Esophagus mucosa (tissue), 1 donor: ENCODE data around the gene NFS1. TPM values are rescaled to one million over a fixed set of nuclear protein-coding genes. Genes with fewer than 3 reads are reported as not detected.

Source experiments
- ATAC-seq: fragments of 200-7000 bp; cut with Tn5 transposase; one replicate; pipeline ENCODE4 v1.9.1; 2020
- total RNA-seq: library from RNA; stranded (reverse); gene quantifications from one replicate; pipeline ENCODE4 v1.2.4, GENCODE V29; 2023
- donor health status: DM: yes; HTN: yes; CAD: no.

The NFS1 gene
- total RNA-seq, 1 donor from 2014 or later, result 25.1 TPM

- peak; percentile 12 for ATAC-seq
These were observed 63.1 kb downstream of the NFS1 start for GRCh38 chr20:35636095-35636494.

- ATAC-seq, result no peak
These were observed 63.5 kb downstream of the NFS1 start for GRCh38 chr20:35635652-35636051.

GRCh38 chr20:35632539-35633115 is 66.5 kb downstream of the NFS1 start:
- ATAC-seq, result peak; percentile 15

- peak; percentile 12 for ATAC-seq
These were observed 68.5 kb downstream of the NFS1 start for GRCh38 chr20:35630636-35631035.

GRCh38 chr20:35629427-35630145 is 69.6 kb downstream of the NFS1 start:
- no peak for ATAC-seq

GRCh38 chr20:35627121-35627520 is 72.0 kb downstream of the NFS1 start:
- no peak for ATAC-seq

GRCh38 chr20:35626386-35627001 is 72.7 kb downstream of the NFS1 start:
- no peak for ATAC-seq

GRCh38 chr20:35625584-35626385 is 73.4 kb downstream of the NFS1 start:
- no peak for ATAC-seq

- ATAC-seq, result no peak
These were observed 77.6 kb downstream of the NFS1 start for GRCh38 chr20:35621560-35621946.

GRCh38 chr20:35620818-35621559 is 78.2 kb downstream of the NFS1 start:
- ATAC-seq, result no peak

GRCh38 chr20:35619196-35620095 is 79.7 kb downstream of the NFS1 start:
- peak; percentile 30 for ATAC-seq

GRCh38 chr20:35618263-35619131 is 80.7 kb downstream of the NFS1 start:
- ATAC-seq, result no peak

Other genes starting within 250 kb of the NFS1 start
- 13.6 TPM for gene CEP250, start 243.8 kb downstream of the NFS1 start, total RNA-seq
- not detected for gene C20orf173, start 169.7 kb downstream of the NFS1 start, total RNA-seq
- 168 TPM for gene ERGIC3, start 157.3 kb downstream of the NFS1 start, total RNA-seq
- 3.3 TPM for gene SPAG4, start 83.5 kb downstream of the NFS1 start, total RNA-seq
- gene CPNE1, start 34.5 kb downstream of the NFS1 start, total RNA-seq, result 130 TPM
- gene RBM12, start 34.5 kb downstream of the NFS1 start, total RNA-seq, result 58.0 TPM
- 136 TPM for gene ROMO1, start 53 bp upstream of the NFS1 start, total RNA-seq
- 139 TPM for gene RBM39, start 42.9 kb upstream of the NFS1 start, total RNA-seq
- 17.3 TPM for gene PHF20, start 72.7 kb upstream of the NFS1 start, total RNA-seq